Pons (tissue), 1 donor: ENCODE measurements around the gene TEAD2.

Experiments used
- DNase-seq: peaks from one replicate; pipeline ENCODE4 v3.0.0-alpha.2; 2016; ENCODE audit warnings: low spot score

Gene TEAD2

GRCh38 chr19:49362048-49362928 lies at the start of gene TEAD2:
Gene TEAD2 (minus strand): TSS chr19:49362416. CDS start chr19:49360075, 2,341 bp downstream.
- no peak for DNase-seq

- DNase-seq = no peak
Observed at GRCh38 chr19:49411681-49412326, 49.6 kb upstream of the TEAD2 start.

- DNase-seq = no peak
Observed at GRCh38 chr19:49409441-49410029, 47.3 kb upstream of the TEAD2 start.

GRCh38 chr19:49408816-49409440 lies 46.7 kb upstream of the TEAD2 start:
- DNase-seq = no peak

- DNase-seq = no peak
Observed at GRCh38 chr19:49407482-49408015, 45.3 kb upstream of the TEAD2 start.

- no peak for DNase-seq
Observed at GRCh38 chr19:49407079-49407478, 44.9 kb upstream of the TEAD2 start.

- peak; percentile 15 for DNase-seq
Observed at GRCh38 chr19:49403404-49404187, 41.4 kb upstream of the TEAD2 start.

- no peak for DNase-seq
Observed at GRCh38 chr19:49400029-49400428, 37.8 kb upstream of the TEAD2 start.

- DNase-seq = no peak
Observed at GRCh38 chr19:49398931-49399330, 36.7 kb upstream of the TEAD2 start.

- DNase-seq = no peak
Observed at GRCh38 chr19:49398001-49398615, 35.9 kb upstream of the TEAD2 start.

- DNase-seq = no peak
Observed at GRCh38 chr19:49396738-49397505, 34.7 kb upstream of the TEAD2 start.

GRCh38 chr19:49395581-49396407 lies 33.6 kb upstream of the TEAD2 start:
- no peak for DNase-seq

- DNase-seq = no peak
Observed at GRCh38 chr19:49393881-49394280, 31.7 kb upstream of the TEAD2 start.

- peak; percentile 64 for DNase-seq
Observed at GRCh38 chr19:49391581-49392399, 29.6 kb upstream of the TEAD2 start.

- no peak for DNase-seq
Observed at GRCh38 chr19:49390929-49391359, 28.7 kb upstream of the TEAD2 start.

- no peak for DNase-seq
Observed at GRCh38 chr19:49390131-49390928, 28.1 kb upstream of the TEAD2 start.

- DNase-seq = no peak
Observed at GRCh38 chr19:49389406-49389805, 27.2 kb upstream of the TEAD2 start.
